ENCODE data around the gene TMEM234.
"Not testable (repeated sequence)": the region's sequence is repeated elsewhere in the genome, so short reads cannot be mapped to it uniquely, and the experiment has no call there.

Gene TMEM234

DNA sequence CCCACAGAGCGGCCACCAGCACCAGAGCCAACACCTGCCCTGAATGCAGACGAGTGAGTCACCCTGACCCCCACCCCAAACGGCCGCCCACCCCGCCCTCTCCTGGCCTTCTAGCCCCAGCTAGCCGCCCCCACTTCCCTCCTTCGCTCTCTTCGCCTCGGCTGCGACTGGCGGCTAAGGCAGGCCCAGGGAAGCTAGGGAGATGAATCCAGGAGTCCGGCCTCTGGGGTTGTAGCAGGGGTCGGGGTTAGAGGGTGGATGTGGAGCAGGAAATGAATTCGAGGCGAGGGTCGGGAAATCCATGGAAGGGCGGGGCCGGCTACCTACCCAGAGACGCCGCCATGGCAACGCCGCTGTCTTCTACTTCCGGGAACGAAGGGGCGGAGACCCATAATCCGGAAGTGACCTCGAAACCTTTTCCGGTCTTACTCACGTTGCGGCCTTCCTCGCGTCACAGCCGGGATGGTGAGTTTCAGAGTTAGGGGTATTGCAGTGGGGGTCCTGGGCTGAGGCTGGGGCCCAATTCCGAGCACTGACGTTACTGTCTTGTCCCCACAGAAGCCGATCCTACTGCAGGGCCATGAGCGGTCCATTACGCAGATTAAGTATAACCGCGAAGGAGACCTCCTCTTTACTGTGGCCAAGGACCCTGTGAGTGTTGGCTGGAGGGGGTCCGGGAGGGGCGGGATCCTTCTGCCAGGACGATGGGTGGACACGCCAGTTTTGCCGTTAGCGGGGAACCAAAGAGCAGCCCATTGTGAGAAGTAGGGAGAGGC is at the start of gene TMEM234, which contains the start of gene EIF3I:
TMEM234 (minus strand) TSS at position 374 of the 776 bp plus-strand sequence; CDS start at position 343, 31 bp downstream.
EIF3I (plus strand) TSS at position 428 of the 776 bp plus-strand sequence; CDS start at position 463, 35 bp downstream.
- DNase-seq, result peak; percentile 94

DNA sequence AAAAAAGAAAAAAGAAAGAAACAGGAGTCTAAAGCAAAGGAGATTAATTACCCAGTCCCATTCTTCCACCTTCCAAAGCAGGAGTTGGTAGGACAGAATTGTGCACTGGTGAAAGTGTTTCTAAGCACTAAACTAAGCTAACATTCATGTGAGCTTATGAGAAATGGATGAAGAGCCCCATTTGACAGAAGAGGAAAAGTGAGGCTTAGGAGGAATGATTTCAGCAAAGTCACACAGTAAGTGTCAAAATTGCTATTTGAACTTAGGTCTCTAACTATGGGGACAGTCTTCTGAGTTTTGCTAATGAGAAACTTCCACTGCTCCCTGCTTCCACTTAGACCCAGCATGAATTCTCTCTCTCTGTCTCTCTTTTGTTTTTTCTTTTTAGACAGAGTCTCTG is 47.6 kb upstream of the TMEM234 start:
- no peak for DNase-seq

- DNase-seq, result no peak
Measured at GRCh38 chr1:32266921-32267591, 44.9 kb upstream of the TMEM234 start.

GRCh38 chr1:32265846-32266245 is 43.7 kb upstream of the TMEM234 start:
- DNase-seq, result no peak

- no peak for DNase-seq
Measured at GRCh38 chr1:32263744-32264143, 41.6 kb upstream of the TMEM234 start.

DNA sequence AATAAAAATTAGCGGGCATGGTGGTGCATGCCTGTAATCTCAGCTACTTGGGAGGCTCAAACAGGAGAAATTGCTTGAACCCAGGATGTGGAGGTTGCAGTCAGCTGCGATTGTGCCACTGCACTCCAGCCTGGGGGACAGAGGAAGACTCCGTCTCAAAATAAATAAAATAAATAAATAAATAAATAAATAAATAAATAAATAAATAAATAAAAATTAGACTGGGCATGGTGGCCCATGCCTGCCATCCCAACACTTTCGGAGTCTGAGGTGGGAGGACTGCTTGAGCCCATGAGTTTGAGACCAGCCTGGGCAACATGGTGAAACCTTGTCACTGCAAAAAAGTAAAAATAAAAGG is 41.1 kb upstream of the TMEM234 start:
- not testable (repeated sequence) for DNase-seq

GRCh38 chr1:32257227-32257508 is 35.0 kb upstream of the TMEM234 start:
- no peak for DNase-seq

DNA sequence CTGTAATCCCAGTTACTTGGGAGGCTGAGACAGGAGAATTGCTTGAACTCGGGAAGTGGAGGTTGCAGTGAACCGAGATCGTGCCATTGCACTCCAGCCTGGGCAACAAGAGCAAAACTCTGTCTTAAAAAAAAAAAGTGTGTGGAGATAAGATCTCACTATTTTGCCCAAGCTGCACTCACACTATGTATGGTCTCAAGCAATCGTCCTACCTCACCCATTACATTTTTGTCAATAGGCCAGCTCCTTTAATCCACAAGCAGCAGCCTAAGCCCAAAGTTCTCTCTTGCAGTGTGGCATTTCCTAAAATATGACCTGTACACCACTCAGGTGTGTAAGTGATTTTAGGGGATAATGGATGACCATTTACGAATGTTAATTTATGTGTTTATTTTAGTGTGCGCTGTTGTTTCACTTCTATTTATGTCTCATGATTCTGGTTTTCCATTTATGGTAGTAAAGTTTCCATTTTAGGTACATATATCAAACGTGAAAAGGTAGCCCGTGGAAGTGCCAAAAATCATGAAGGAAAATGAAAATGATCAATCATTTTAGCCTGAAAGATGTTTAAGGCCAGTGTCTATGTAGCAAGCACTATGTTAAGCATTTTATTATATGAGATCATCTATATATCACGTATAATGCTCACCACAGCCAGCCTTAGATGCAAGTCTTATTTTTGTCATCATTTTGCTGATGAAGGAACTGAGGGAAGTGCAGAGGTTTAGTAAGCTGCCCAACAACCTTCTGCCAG is 34.5 kb upstream of the TMEM234 start:
- DNase-seq, result no peak

DNA sequence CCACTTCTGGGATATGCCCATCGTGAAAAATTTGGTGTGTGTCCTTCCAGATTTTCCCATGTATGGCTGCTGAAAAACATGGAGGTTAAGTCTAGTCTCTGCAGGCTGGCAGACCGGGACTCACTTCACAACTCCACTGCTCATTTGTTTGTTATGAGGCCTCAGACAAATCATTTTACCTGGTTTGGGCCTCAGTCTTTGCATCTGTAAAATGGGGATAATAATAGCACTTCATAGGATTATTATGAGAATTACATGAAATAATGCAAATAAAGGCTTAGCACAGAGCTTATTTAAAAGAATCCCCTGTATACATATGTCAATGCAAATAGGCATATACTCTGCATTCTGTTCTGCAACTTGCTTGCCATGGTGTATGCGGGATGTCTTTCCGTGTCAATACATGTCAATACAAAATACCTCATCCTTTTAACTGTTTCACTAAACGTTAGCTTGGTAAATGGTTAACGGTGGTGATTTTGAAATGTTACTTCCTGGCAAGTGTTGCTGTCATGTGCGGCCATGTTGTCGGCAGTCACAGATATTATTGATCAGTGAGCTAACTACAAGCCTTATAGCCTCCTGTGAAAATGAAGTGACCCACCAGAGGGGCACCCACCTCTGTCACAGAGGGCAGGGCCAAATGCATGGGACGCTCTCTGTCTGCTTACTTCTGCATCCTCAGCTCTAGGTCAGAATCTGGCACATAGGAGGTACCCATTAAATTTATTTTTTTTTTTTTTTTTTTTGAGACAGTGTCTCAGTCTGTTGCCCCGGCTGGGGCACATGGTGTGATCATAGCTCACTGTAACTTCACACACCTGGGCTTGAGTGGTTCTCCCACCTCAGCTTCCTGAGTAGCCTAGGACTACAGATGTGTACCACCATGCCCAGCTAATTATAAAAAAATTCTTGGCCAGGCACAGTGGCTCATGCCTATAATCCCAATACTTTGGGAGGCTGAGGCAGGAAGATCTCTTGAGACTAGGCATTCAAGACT is 33.2 kb upstream of the TMEM234 start:
- DNase-seq, result no peak

- no peak for DNase-seq
Measured at GRCh38 chr1:32250893-32251716, 29.0 kb upstream of the TMEM234 start, which contains the start of gene LCK. Gene LCK, plus strand, starts transcription at chr1:32251265. Its CDS starts 23,065 bp downstream, at chr1:32274330.

GRCh38 chr1:32249831-32250525 is 27.8 kb upstream of the TMEM234 start:
- DNase-seq, result peak; percentile 50

- DNase-seq, result peak; percentile 79
Measured at GRCh38 chr1:32247983-32248889, 26.1 kb upstream of the TMEM234 start.

GRCh38 chr1:32247452-32247851 is 25.3 kb upstream of the TMEM234 start:
- no peak for DNase-seq

DNA sequence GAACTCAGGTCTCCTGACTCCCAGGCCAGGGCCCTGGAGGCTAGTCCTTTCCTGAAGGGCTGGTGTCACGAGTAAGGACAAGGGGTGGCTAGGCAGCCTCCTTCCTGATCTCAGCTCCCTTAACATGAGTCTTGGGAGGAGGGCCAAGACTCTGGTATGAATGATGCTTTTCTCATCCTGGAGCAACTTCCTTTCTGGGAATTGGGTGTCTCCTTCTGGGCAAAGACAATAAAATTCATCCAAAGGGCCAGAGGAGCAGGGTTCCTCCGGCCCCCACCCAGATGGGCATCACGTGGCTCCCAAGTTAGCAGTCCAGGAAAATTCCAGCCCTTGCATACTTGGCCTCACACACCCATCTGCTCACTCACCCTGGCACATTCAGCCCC is 24.7 kb upstream of the TMEM234 start, which contains the start of gene FAM167B:
FAM167B (plus strand) TSS at position 335 of the 386 bp plus-strand sequence. CDS start 200 bp downstream, outside the sequence.
- DNase-seq, result no peak

DNA sequence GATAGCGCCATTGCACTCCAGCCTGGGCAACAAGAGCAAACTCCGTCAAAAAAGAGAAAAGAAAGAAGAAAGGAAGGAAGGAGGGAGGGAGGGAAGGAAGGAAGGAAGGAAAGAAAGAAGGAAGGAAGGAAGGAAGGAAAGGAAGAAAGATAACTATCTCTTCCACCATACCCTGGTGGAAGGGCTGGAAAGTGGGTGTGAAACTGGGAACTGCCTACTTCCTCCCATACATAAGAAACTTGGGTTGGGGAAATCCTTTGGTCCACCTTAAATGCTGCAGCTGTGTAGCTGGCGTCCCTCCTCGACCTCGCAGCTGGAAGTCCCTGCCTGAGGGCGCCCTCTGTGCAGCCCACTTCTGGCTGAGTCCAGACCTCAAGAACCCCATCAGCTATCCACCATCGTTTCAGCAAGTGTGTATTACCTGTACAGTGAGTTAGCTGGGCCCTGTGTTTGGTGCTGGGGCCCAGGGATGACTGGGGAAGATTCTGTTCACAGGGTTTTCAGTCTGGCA is 20.2 kb upstream of the TMEM234 start:
- no peak for DNase-seq

GRCh38 chr1:32241001-32241763 is 19.0 kb upstream of the TMEM234 start:
- DNase-seq, result peak; percentile 77

GRCh38 chr1:32240140-32240951 is 18.2 kb upstream of the TMEM234 start:
- peak; percentile 81 for DNase-seq

GRCh38 chr1:32239790-32240139 is 17.6 kb upstream of the TMEM234 start:
- DNase-seq, result no peak

Data from right forelimb (tissue), 1 donor.